ENCODE data around the gene MCM3. TPM values are rescaled to one million over a fixed set of nuclear protein-coding genes. Genes with fewer than 3 reads are reported as not detected.

Gene MCM3
- total and polyA plus RNA-seq, 2 of the 4 experiments (the other 2 are of a cell fraction): 54.6 to 66.5 TPM

GRCh38 chr6:52297433-52297832 lies 12.9 kb upstream of the MCM3 start:
- POLR2A ChIA-PET (ENCODE audit: unreplicated experiment): no interaction called here
- no peaks in the 10 kb centered on the region for H4K20me1 ChIP-seq (ENCODE audit: insufficient read depth, low read length)
- no peak overlapping the region for H2BK15ac ChIP-seq (ENCODE audit: low read depth, low read length)
- no peak overlapping the region for H2BK120ac ChIP-seq (ENCODE audit: low read depth, low read length)
- no peak overlapping the region for H2AK9ac ChIP-seq (replicated peaks; ENCODE audit: low read depth, low read length, poor library complexity)
- no peak overlapping the region for H3K27ac ChIP-seq (ENCODE audit: insufficient read depth, low read length)
- no peaks in the 10 kb centered on the region for H3K4me1 ChIP-seq (ENCODE audit: control insufficient read depth, insufficient read depth, low read length)
- H3K4me2 ChIP-seq (ENCODE audit: low read depth, low read length): no peak overlapping the region
- dilution Hi-C loops (cut with HindIII; ENCODE audit: low sequenced_read_pairs, unreplicated experiment): no loop called here
- H3K36me3 ChIP-seq (ENCODE audit: control insufficient read depth, insufficient read depth, low read length): no peaks in the 10 kb centered on the region
- WGBS, 2 experiments (ENCODE audit: extremely low coverage in 2 of 2, insufficient read length in 1 of 2): no CpG with 5 or more reads among the region's 3 CpGs
- no peak overlapping the region for H2BK20ac ChIP-seq (ENCODE audit: low read depth, low read length)
- no peak overlapping the region for H3K4ac ChIP-seq (ENCODE audit: low read depth, low read length)
- H3K18ac ChIP-seq (ENCODE audit: low read depth, low read length): no peak overlapping the region
- no peak overlapping the region for H4K5ac ChIP-seq (ENCODE audit: low read depth, low read length)
- H3K56ac ChIP-seq (ENCODE audit: extremely low read depth, insufficient read depth, low read length): no peak overlapping the region
- H3K4me3 ChIP-seq (ENCODE audit: insufficient read depth, low read depth, low read length): no peak overlapping the region
- no TSS peak for BruUV-seq (replicated peaks)
- H2BK5ac ChIP-seq (ENCODE audit: low read depth, low read length, poor library complexity, severe bottlenecking): no peak overlapping the region
- H2AK5ac ChIP-seq (ENCODE audit: low read depth, low read length): no peak overlapping the region
- no peak overlapping the region for H3K23ac ChIP-seq (ENCODE audit: low read depth, low read length)
- no peak overlapping the region for H4K8ac ChIP-seq (ENCODE audit: low read depth in 2 of 2, low read length in 2 of 2)
- no peak for DNase-seq
- TF ChIP-seq ELK1 (IDR thresholded peaks at IDR 0.05; ENCODE audit: borderline replicate concordance, low read depth, low read length): no peak
- no peak for TF ChIP-seq CTCF (conservative IDR thresholded peaks at IDR 0.05; ENCODE audit: low read depth, low read length)
- no peak for TF ChIP-seq SMC3 (IDR thresholded peaks at IDR 0.05; ENCODE audit: low read depth, low read length)
- no peak for TF ChIP-seq MXI1 (IDR thresholded peaks at IDR 0.05; ENCODE audit: borderline replicate concordance, low read depth, low read length)
- no peak for TF ChIP-seq CEBPB (IDR thresholded peaks at IDR 0.05; ENCODE audit: low read depth, low read length)
- no peak for TF ChIP-seq CHD1 (IDR thresholded peaks at IDR 0.05; ENCODE audit: low read depth, low read length)
- TF ChIP-seq MAFK (IDR thresholded peaks at IDR 0.05; ENCODE audit: low read depth, low read length): no peak
- no peak for TF ChIP-seq RCOR1 (IDR thresholded peaks at IDR 0.05; ENCODE audit: insufficient replicate concordance, low read length)
- TF ChIP-seq POLR2A (IDR thresholded peaks at IDR 0.05; ENCODE audit: low read depth, low read length): no peak
- no peak for TF ChIP-seq BHLHE40 (IDR thresholded peaks at IDR 0.05; ENCODE audit: low read depth, low read length)
- no peak for TF ChIP-seq NFE2L2 (IDR thresholded peaks at IDR 0.05; ENCODE audit: low read depth, low read length)
- TF ChIP-seq, protein P1, sequence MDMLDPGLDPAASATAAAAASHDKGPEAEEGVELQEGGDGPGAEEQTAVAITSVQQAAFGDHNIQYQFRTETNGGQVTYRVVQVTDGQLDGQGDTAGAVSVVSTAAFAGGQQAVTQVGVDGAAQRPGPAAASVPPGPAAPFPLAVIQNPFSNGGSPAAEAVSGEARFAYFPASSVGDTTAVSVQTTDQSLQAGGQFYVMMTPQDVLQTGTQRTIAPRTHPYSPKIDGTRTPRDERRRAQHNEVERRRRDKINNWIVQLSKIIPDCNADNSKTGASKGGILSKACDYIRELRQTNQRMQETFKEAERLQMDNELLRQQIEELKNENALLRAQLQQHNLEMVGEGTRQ (IDR thresholded peaks at IDR 0.05; ENCODE audit: low read depth, low read length): no peak
- TF ChIP-seq FOS (IDR thresholded peaks at IDR 0.05; ENCODE audit: low read depth, low read length): no peak
- no peak for TF ChIP-seq RAD21 (IDR thresholded peaks at IDR 0.05; ENCODE audit: low read length)
- no peak for TF ChIP-seq MAZ (IDR thresholded peaks at IDR 0.05; ENCODE audit: borderline replicate concordance, low read depth, low read length)
- H3K9me1 ChIP-seq (ENCODE audit: insufficient read depth, low read length): 0 out of 2 replicates have a peak, but pooled peaks cover 2% of the 10 kb centered on the region
- in situ Hi-C loops (cut with MboI; ENCODE audit: low sequenced_read_pairs): no loop called here
- no peaks in the 10 kb centered on the region for H3K79me1 ChIP-seq (ENCODE audit: low read depth in 1 of 2, low read length in 2 of 2)
- 0 out of 2 replicates have a peak, but pooled peaks cover 2% of the 10 kb centered on the region for H3K9me3 ChIP-seq (ENCODE audit: control insufficient read depth, insufficient read depth, low read length)
- no peak for ATAC-seq (ENCODE audit: low read depth)
- H3K27me3 ChIP-seq (ENCODE audit: control insufficient read depth, insufficient read depth, low read length): peaks cover 5% of the 10 kb centered on the region; the same call in 1 of the 2 replicates
- CTCF ChIA-PET: no interaction called here
- no peak overlapping the region for H2AFZ ChIP-seq (replicated peaks; ENCODE audit: low read length, poor library complexity)
- H4K91ac ChIP-seq (ENCODE audit: insufficient read depth, low read depth, low read length): no peak overlapping the region
- no peak overlapping the region for H3K14ac ChIP-seq (replicated peaks; ENCODE audit: low read depth, low read length)
- intact Hi-C loops (cut with micrococcal nuclease): no loop called here
- H3K9ac ChIP-seq (ENCODE audit: low read depth, low read length): no peak overlapping the region

All from IMR-90 (cell line).